NCI-H2196 treated with DMSO at 0.1 percent for 48 hours (cell line): ENCODE measurements around the gene ANXA3.
"Not testable (repeated sequence)": the region's sequence is repeated elsewhere in the genome, so short reads cannot be mapped to it uniquely, and the experiment has no call there.

Experiments
- DNase-seq: peaks from one replicate; lab custom pipeline; 2025; ENCODE audit not compliant: unreplicated experiment; lab: John Stamatoyannopoulos, UW

The ANXA3 gene

GRCh38 chr4:78542373-78542772 lies 9.2 kb upstream of the ANXA3 start:
- no peak for DNase-seq

GRCh38 chr4:78543424-78544125 lies 8.0 kb upstream of the ANXA3 start:
- no peak for DNase-seq

GRCh38 chr4:78544678-78545077 lies 6.9 kb upstream of the ANXA3 start:
- no peak for DNase-seq

GRCh38 chr4:78545275-78546246 lies 6.0 kb upstream of the ANXA3 start:
- no peak for DNase-seq

GRCh38 chr4:78547899-78548298 lies 3.7 kb upstream of the ANXA3 start:
- DNase-seq = not testable (repeated sequence)

- DNase-seq = not testable (repeated sequence)
Observed at GRCh38 chr4:78548889-78549288, 2.7 kb upstream of the ANXA3 start.

GRCh38 chr4:78552389-78553042 lies 946 bp downstream of the ANXA3 start:
- DNase-seq = no peak

- DNase-seq = no peak
Observed at GRCh38 chr4:78553043-78553396, 1.4 kb downstream of the ANXA3 start.

- DNase-seq = no peak
Observed at GRCh38 chr4:78553529-78554060, 2.0 kb downstream of the ANXA3 start.

- no peak for DNase-seq
Observed at GRCh38 chr4:78556665-78557064, 5.1 kb downstream of the ANXA3 start.

- no peak for DNase-seq
Observed at GRCh38 chr4:78557841-78558240, 6.3 kb downstream of the ANXA3 start.

- no peak for DNase-seq
Observed at GRCh38 chr4:78558410-78558809, 6.8 kb downstream of the ANXA3 start.

- no peak for DNase-seq
Observed at GRCh38 chr4:78560296-78560963, 8.9 kb downstream of the ANXA3 start.

GRCh38 chr4:78561677-78562076 lies 10.1 kb downstream of the ANXA3 start:
- DNase-seq = no peak

- no peak for DNase-seq
Observed at GRCh38 chr4:78562687-78563086, 11.1 kb downstream of the ANXA3 start.

GRCh38 chr4:78565971-78566372 lies 14.4 kb downstream of the ANXA3 start:
- no peak for DNase-seq

- no peak for DNase-seq
Observed at GRCh38 chr4:78566834-78567499, 15.4 kb downstream of the ANXA3 start.

GRCh38 chr4:78567500-78568060 lies 16.0 kb downstream of the ANXA3 start:
- no peak for DNase-seq

- DNase-seq = no peak
Observed at GRCh38 chr4:78568640-78569305, 17.2 kb downstream of the ANXA3 start.
